A549 (cell line): ENCODE data around the gene PPP4R2. TPM values are rescaled to one million over a fixed set of nuclear protein-coding genes. Genes with fewer than 3 reads are reported as not detected.

ENCODE experiments used
- ATAC-seq, 2 experiments: fragments of 200-7000 bp in 1 of 2; fragments of >200 bp in 1 of 2; cut with Nextera tagmentation in 1 of 2; cut with Tn5 transposase in 1 of 2; 3 replicates each; pipeline versions ENCODE4 v1.8.0 to v1.9.1; 2018 to 2020; ENCODE audit warnings: mild to moderate bottlenecking in 1 of 2, moderate library complexity in 1 of 2
- CTCF ChIA-PET: fragments of 300-600 bp; sonication (Branson Sonifier 250); formaldehyde crosslinking; extraction: SDS; loops from one replicate; lab custom pipeline; 2021; ENCODE audit warnings: antibody characterized with exemption, inconsistent platforms; lab: Yijun Ruan, JAX
- POLR2A ChIA-PET: fragments of 350-600 bp; formaldehyde crosslinking; extraction: SDS; loops from one replicate; lab custom pipeline; 2021; ENCODE audit warnings: antibody characterized with exemption, inconsistent platforms; lab: Yijun Ruan, JAX
- DNase-seq, 2 experiments: peaks; one replicate each; pipeline versions ENCODE4 v3.0.0 to v3.0.0-alpha.2; 2011 to 2016; ENCODE audit warnings: low read depth in 1 of 2, low spot score in 1 of 2
- FAIRE-seq: peaks from 2 replicates; lab custom pipeline; 2011; peaks lifted over from hg19 to GRCh38; lab: Jason Lieb, UNC
- H3K27ac ChIP-seq, 2 experiments: fragments of >200 bp; sonication (Bioruptor Twin); formaldehyde crosslinking; 3 replicates each; pipeline ENCODE4 v1.5.1; 2016 to 2017
- H3K4me1 ChIP-seq: fragments of >200 bp; sonication (Bioruptor Twin); formaldehyde crosslinking; 3 replicates; pipeline ENCODE4 v1.6.1; 2016
- H3K4me2 ChIP-seq: fragments of >200 bp; sonication (Bioruptor Twin); formaldehyde crosslinking; 3 replicates; pipeline ENCODE4 v1.6.1; 2016
- H3K4me3 ChIP-seq: fragments of >200 bp; sonication (Bioruptor Twin); formaldehyde crosslinking; 3 replicates; pipeline ENCODE4 v1.5.1; 2016
- H3K9me3 ChIP-seq: fragments of >200 bp; sonication (Bioruptor Twin); formaldehyde crosslinking; 3 replicates; pipeline ENCODE4 v1.6.1; 2016
- BHLHE40 ChIP-seq: IDR thresholded peaks from 2 replicates; pipeline ENCODE4 v1.6.1; 2012; ENCODE audit warnings: low read depth, low read length, inconsistent platforms
- CEBPB ChIP-seq, 2 experiments: fragments of >200 bp in 1 of 2; sonication (Bioruptor Twin) in 1 of 2; formaldehyde crosslinking in 1 of 2; IDR thresholded peaks; 2 replicates each; pipeline ENCODE4 v1.6.1; 2012 to 2016
- CHD2 ChIP-seq: fragments of 150-350 bp; IDR thresholded peaks from 2 replicates; pipeline ENCODE4 v1.6.1; 2014; ENCODE audit warnings: low read length; ENCODE audit not compliant: partially characterized antibody
- CTCF ChIP-seq: fragments of >200 bp; sonication (Bioruptor Twin); formaldehyde crosslinking; IDR thresholded peaks from 3 replicates; pipeline ENCODE4 v1.5.1; 2016
- EHF ChIP-seq: fragments of 250-450 bp; sonication (Bioruptor Pico); IDR thresholded peaks from 2 replicates; pipeline ENCODE4 v1.5.0; 2020; ENCODE audit warnings: mild to moderate bottlenecking
- FOSB ChIP-seq: fragments of 250-450 bp; sonication (Bioruptor Pico); IDR thresholded peaks from 2 replicates; pipeline ENCODE4 v1.5.0; 2020; ENCODE audit warnings: mild to moderate bottlenecking, moderate library complexity
- GATA3 ChIP-seq: IDR thresholded peaks from 2 replicates; pipeline ENCODE4 v1.6.1; 2012; ENCODE audit warnings: borderline replicate concordance
- HDAC2 ChIP-seq: fragments of 200-600 bp; sonication (generic); IDR thresholded peaks from 2 replicates; pipeline ENCODE4 v1.6.1; 2016
- HMGXB4 ChIP-seq: fragments of 250-450 bp; sonication (Bioruptor Pico); IDR thresholded peaks from 2 replicates; pipeline ENCODE4 v1.5.0; 2021; ENCODE audit warnings: mild to moderate bottlenecking, moderate library complexity, borderline replicate concordance
- JUNB ChIP-seq: fragments of >200 bp; sonication (Bioruptor Twin); formaldehyde crosslinking; IDR thresholded peaks from 2 replicates; pipeline ENCODE4 v1.6.1; 2016
- KDM1A ChIP-seq: fragments of 200-600 bp; sonication (generic); IDR thresholded peaks from 2 replicates; pipeline ENCODE4 v1.6.1; 2016; ENCODE audit warnings: low read depth, mild to moderate bottlenecking
- KDM5A ChIP-seq: fragments of 200-600 bp; sonication (generic); IDR thresholded peaks from 2 replicates; pipeline ENCODE4 v1.6.1; 2016; ENCODE audit warnings: antibody characterized with exemption, mild to moderate bottlenecking
- MAZ ChIP-seq: fragments of 150-350 bp; IDR thresholded peaks from 2 replicates; pipeline ENCODE4 v1.6.1; 2014; ENCODE audit warnings: antibody characterized with exemption, low read depth, low read length, borderline replicate concordance
- MYC ChIP-seq: IDR thresholded peaks from 2 replicates; pipeline ENCODE4 v1.6.1; 2012; ENCODE audit warnings: mild to moderate bottlenecking, inconsistent platforms, low read length, improper control_type of control experiment, borderline replicate concordance
- POLR2AphosphoS2 ChIP-seq: conservative IDR thresholded peaks from 2 replicates; pipeline ENCODE4 v1.6.1; 2012; ENCODE audit warnings: low read length, improper control_type of control experiment, inconsistent platforms
- RAD21 ChIP-seq, 2 experiments: fragments of >200 bp in 1 of 2; sonication (Bioruptor Twin) in 1 of 2; formaldehyde crosslinking in 1 of 2; IDR thresholded peaks in 1 of 2; conservative IDR thresholded peaks in 1 of 2; 2 replicates in 1 of 2; 3 replicates in 1 of 2; pipeline ENCODE4 v1.6.1; 2012 to 2018; ENCODE audit warnings: inconsistent platforms in 1 of 2
- SMC3 ChIP-seq: fragments of >200 bp; sonication (Bioruptor Twin); formaldehyde crosslinking; IDR thresholded peaks from 3 replicates; pipeline ENCODE4 v1.6.1; 2018; ENCODE audit warnings: inconsistent platforms
- TP53 ChIP-seq: fragments of 250-450 bp; sonication (Bioruptor Pico); IDR thresholded peaks from 2 replicates; pipeline ENCODE4 v1.5.0; 2021; ENCODE audit warnings: mild to moderate bottlenecking, moderate library complexity
- ZSCAN20 ChIP-seq: fragments of 250-450 bp; sonication (Bioruptor Pico); IDR thresholded peaks from 2 replicates; pipeline ENCODE4 v1.8.0; 2022; ENCODE audit warnings: mild to moderate bottlenecking, moderate library complexity
- WGBS: methylation state at CpG from one replicate; pipeline ENCODE4 v1.1.6; 2017; ENCODE audit errors: missing lambda C conversion rate; 5-methylcytosine and 5-hydroxymethylcytosine counted together
- polyA plus RNA-seq, 4 experiments: library from polyadenylated mRNA; depleted of rRNA in 3 of 4; stranded (reverse); fragments of >200 nt; fragmentation: RNase III in 1 of 4; extraction: RNeasy Plus Mini Kit Qiagen cat#74134 plus additional on column Dnase treatment in 1 of 4; gene quantifications; 2 replicates in 3 of 4; 3 replicates in 1 of 4; pipeline ENCODE4 v1.2.3, GENCODE V29; 2011 to 2017
- TF ChIP-seq, protein P1 (sequence below): fragments of >200 bp; sonication (Bioruptor Twin); formaldehyde crosslinking; IDR thresholded peaks from 3 replicates; pipeline ENCODE4 v1.6.1; 2016

The PPP4R2 gene
- polyA plus RNA-seq, 2 of the 4 experiments (the other 2 are of a cell fraction) = 39.3 to 68.4 TPM

DNA sequence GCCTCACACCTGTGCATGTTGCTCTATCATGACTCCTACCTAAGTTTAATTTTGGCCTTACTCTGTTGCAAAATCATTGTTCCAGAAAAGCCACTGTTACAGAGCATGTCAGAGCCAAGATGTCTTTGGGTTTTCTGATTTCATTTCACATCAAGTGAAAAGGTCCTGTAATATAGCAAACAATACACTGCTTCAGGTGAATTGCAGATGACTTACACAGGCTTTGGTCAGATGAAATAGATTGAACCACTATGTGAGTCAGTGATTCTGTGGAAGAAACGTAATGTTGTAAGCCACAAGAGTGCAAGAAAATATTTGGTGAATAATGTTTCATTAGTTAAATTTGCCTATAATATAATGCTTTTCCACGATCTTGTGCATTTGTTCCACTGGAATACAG is 87.6 kb downstream of the PPP4R2 start:
- H3K27ac ChIP-seq = no peak overlapping the region
- H3K4me3 ChIP-seq = no peak overlapping the region
- ChIA-PET CTCF (interaction anchor here (1.6 to 7.9 kb wide), 3 partner anchors 145 to 233 kb away, joined by 4 to 117 read pairs (median 5); partner anchors contain the start of gene SHQ1), POLR2A (no interaction called here)
- no peaks in the 10 kb centered on the region for H3K4me1 ChIP-seq
- 67% methylated on average over 2 of the region's 2 CpGs for WGBS
- H3K9me3 ChIP-seq = no peaks in the 10 kb centered on the region
- TF ChIP-seq GATA3 (no peak), MYC (no peak), FOSB (CRISPR knock-in tag) (no peak), ZSCAN20 (CRISPR knock-in tag) (no peak), CHD2 (no peak), TP53 (CRISPR knock-in tag) (no peak), RAD21 (conservative IDR thresholded peaks at IDR 0.05 in 1 of 2, IDR thresholded peaks at IDR 0.05 in 1 of 2) (no peak), CEBPB (IDR thresholded peaks at IDR 0.05) (no peak), CTCF (no peak)
- TF ChIP-seq, all 56 proteins: peak for 0
- H3K4me2 ChIP-seq = no peak overlapping the region
- FAIRE-seq (no peak), DNase-seq (no peak), ATAC-seq (no peak)

DNA sequence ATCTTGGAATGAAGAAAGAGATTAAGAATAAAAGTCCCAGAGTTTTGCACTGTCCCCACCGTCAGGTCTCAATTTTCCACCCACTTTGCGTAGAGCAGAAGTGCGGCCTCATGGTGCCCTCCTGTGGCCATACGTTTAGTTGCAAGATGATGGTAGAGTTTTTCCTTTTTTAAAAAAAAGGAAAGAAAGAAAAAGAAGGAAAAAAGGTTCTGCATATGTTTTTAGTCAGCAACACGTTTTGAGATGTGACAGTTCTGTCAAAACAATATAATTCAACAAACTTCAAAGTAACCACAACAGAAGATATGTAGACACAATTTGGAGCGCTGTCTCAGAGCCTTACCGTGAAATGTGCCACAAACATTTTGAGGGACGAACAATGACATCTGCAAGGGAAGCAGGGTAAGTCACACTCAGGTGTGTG is 89.5 kb downstream of the PPP4R2 start:
- Histone ChIP-seq H3K4me1 (no peaks in the 10 kb centered on the region), H3K9me3 (no peaks in the 10 kb centered on the region), H3K27ac (no peak overlapping the region), H3K4me2 (peak overlapping the region; percentile 55), H3K4me3 (no peak overlapping the region)
- FAIRE-seq (peak; percentile 95), ATAC-seq (peak; percentile 71 to 85; a peak in 5 of 6 replicates), DNase-seq (peak; percentile 28 to 42)
- TF ChIP-seq POLR2AphosphoS2 = no peak
- peak; percentile 88 for TF ChIP-seq SMC3
- TF ChIP-seq CTCF = peak; percentile 94
- TF ChIP-seq RAD21 (conservative IDR thresholded peaks at IDR 0.05 in 1 of 2, IDR thresholded peaks at IDR 0.05 in 1 of 2) = peak; percentile 94 to 95
- TF ChIP-seq FOSB (CRISPR knock-in tag) = no peak
- ChIA-PET CTCF (interaction anchor here (0.6 to 7.9 kb wide), 38 partner anchors 10 to 1632 kb away, joined by 3 to 117 read pairs (median 4); partner anchors contain the start of gene SHQ1), POLR2A (no interaction called here)
- WGBS = 11% methylated on average over 8 of the region's 8 CpGs

- Histone ChIP-seq H3K4me1 (no peaks in the 10 kb centered on the region), H3K9me3 (no peaks in the 10 kb centered on the region), H3K4me3 (no peak overlapping the region), H3K27ac (no peak overlapping the region), H3K4me2 (no peak overlapping the region)
- POLR2A ChIA-PET = no interaction called here
- ATAC-seq (peak; percentile 71 to 85), FAIRE-seq (no peak), DNase-seq (peak; percentile 24 to 58)
- CTCF ChIA-PET = interaction anchor here (1.6 to 3.2 kb wide), 3 partner anchors 8 to 243 kb away, joined by 3 to 13 read pairs (median 13); no protein-coding TSS in a partner anchor
- TF ChIP-seq EHF (CRISPR knock-in tag) (no peak), HMGXB4 (CRISPR knock-in tag) (no peak), KDM5A (no peak), MAZ (no peak), JUNB (no peak), KDM1A (no peak), HDAC2 (no peak), BHLHE40 (no peak)
- TF ChIP-seq, protein P1, sequence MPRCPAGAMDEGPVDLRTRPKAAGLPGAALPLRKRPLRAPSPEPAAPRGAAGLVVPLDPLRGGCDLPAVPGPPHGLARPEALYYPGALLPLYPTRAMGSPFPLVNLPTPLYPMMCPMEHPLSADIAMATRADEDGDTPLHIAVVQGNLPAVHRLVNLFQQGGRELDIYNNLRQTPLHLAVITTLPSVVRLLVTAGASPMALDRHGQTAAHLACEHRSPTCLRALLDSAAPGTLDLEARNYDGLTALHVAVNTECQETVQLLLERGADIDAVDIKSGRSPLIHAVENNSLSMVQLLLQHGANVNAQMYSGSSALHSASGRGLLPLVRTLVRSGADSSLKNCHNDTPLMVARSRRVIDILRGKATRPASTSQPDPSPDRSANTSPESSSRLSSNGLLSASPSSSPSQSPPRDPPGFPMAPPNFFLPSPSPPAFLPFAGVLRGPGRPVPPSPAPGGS = no peak
- 70% methylated on average over 6 of the region's 6 CpGs for WGBS
Measured at GRCh38 chr3:73094129-73094528, 97.5 kb downstream of the PPP4R2 start.
